GM18861 (cell line): ENCODE data around the gene DNAJC17.

ENCODE experiments used
- ATAC-seq: cut with Tn5 transposase; IDR thresholded peaks from one replicate; pipeline ENCODE4 v1.9.1; 2021; ENCODE audit not compliant: unreplicated experiment

Gene DNAJC17

DNA sequence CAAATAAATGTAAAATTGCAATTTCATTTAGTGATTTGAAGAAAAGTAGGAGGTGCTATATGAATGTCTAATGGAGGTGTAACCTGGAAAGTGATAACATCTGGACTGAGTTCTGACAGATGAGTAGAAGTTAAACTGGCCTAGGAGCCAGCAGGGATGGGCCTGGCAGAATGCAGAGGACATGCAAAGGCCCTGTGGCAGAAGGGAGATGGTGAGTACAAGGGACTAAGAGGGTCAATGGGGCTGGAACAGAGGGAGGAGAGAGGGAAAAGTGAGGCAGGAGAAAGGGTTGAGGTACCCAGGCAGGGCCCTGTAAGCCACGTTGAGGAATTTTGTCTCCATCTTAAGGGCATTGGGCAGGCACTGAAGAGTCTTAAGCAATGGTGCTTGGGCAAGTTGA lies 24.6 kb upstream of the DNAJC17 start:
- no peak for ATAC-seq

DNA sequence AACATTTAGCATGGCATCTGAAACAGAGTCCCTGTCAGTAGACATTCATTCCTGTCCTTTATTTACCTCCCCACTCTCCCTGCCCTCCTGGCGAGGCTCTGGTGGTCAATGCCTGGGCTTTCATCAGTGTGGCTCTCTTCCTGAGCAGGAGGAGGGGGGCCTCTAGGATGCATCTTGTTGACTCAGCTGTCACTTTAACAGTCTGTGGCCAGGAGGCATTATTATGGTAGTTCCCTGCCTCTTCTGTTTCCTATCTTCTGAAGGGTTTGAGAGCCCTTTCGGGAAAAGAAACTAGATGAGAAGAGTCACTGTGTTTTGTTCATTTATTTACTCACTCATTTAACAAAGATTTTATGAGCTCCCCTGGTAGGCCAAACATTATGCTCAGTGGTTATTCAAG lies 23.6 kb upstream of the DNAJC17 start:
- no peak for ATAC-seq

DNA sequence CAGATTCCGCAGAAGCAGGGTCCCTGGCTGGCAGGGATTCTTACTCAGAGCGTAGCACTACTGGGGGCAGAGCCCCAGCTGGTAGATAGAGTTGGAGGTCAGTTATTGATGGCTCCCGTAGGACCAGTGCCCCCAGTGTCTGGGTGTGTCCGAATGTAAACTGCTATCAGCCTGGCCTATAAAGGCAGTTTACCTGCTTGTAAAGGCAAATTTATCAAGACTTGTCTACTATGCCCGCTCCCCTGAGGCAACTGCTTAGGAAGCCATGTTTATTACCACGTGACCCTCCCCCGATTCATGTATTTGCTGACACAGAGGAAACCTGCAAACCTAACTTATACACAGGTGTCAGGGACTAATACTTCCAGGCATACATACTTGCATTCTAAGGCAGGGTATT lies 21.8 kb upstream of the DNAJC17 start:
- no peak for ATAC-seq

DNA sequence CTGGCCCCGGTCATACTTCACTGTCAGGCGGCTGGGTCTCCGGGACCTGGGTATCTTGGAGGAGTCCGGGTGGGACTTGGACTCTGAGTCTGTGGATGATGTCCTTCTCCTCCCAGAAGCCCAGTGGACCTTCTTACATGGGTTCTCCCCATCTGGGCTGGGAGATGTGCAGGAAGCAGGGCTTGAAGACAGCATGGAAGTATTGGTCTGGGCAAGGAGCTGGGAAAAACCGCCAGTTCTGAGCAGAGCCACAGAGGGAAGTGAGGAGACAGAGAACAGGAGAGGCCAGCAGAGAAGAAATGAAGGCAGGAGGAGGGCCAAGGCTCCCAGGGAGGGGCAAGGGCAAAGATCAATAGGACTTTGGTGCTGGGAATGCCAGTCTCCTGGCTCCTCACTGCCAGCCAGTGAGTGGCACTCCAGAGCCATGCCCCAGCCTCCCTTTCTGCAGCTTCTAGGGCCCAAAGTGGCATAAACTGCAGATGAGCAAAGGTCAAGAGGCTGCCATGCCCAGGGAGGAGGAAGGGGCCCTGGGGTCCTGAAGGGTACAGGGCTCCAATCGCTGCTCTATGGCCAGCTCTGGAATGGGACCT lies 21.3 kb upstream of the DNAJC17 start, which contains the start of gene PPP1R14D:
Gene PPP1R14D (minus strand): TSS at position 262 of the 590 bp plus-strand sequence. CDS start 67 bp downstream, at position 195.
- ATAC-seq, result no peak

DNA sequence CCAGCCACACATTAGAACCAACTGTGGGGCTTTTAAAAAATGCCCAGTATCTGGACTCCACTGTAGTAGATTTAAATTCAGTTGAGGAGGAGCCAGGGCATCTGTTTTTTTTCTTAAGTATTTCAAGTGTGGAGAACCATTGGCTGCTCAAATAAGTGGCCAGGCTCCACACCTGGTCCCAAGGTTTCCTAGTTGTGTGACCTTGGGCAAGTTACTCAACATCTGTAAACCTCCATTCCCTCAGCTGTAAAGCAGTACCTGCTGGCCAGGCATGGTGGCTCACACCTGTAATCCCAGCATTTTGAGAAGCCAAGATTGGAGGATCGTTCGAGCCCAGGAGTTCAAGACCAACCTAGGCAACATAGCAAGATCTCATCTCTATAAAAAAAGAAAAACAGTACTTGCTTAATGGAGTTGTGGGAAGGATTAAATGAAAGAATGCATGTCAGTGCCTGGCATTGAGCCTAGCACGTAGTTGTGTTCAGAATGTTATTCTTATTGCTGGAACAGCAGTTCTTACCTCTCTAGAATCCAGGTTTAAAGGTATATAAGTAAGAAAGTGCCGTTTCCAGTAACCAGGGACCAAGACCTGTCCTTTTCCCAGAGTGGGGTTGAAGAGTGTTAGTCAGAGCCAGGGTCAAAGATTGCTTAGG lies 19.3 kb upstream of the DNAJC17 start:
- ATAC-seq, result no peak

DNA sequence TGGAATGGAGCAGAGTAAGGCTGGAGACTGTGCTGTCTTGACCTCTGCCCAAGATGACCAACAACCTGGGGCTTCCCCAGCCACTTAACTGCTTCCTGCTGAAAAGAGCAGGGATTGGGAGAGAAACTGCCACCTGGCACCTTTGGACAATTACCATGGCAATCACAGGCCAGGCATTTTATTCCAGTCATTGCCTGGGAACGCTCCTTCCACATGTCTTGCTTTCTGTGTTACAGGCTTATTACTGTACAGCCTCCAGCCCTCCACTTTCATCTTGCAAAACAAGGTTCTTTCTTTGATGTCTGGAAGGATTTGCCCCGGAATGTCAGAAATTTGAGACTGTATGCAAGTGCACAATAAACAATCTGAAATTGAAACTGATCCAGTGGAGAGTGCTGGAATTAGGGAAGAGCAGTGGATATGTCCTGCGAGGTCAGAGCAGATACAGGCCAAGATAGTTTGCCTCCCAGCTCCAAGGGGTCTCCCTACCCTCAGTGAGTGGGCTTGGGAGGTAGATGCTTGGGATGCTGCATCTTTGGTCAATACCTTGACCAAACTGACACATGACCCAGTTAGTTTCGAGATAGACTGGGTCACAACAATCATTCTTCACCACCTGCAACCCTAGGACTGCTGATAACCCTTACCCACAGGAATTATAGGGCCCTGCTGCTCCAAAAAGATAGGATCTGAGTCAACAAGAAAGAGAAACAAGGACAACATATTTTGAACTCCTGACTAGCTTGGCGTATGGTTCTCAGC lies 18.6 kb upstream of the DNAJC17 start:
- ATAC-seq, result no peak

DNA sequence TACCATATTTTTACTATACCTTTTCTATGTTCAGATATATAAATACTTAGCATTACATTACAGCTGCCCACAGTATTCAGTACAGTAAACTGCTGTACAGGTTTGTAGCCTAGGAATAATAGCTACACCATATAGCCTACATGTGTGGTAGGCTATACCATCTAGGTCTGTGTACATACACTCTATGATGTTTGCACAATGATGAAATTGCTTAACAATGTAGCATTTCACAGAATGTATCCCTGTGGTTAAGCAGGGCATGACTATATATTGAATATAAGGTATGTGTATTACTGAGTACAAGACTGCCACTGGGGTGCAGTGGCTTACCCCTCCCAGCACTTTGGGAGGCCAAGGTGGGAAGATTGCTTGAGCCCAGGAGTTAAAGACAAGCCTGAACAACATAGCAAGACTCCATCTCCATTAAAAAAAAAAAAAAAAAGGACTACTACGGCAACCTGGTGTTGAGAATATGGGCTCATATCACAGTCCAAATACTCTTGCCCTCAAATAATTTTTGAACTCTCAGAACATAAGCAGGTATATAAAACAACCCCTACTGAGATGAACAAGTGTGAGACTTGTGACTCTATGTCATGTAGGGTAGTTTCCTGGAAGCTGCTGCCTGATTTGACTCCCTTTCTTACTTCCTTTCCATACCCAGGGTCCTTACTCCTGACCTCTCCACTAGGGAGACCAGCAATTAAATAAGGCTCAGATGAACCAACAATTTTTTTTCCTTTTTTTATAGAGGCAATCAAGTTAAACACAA lies 16.5 kb upstream of the DNAJC17 start:
- no peak for ATAC-seq

DNA sequence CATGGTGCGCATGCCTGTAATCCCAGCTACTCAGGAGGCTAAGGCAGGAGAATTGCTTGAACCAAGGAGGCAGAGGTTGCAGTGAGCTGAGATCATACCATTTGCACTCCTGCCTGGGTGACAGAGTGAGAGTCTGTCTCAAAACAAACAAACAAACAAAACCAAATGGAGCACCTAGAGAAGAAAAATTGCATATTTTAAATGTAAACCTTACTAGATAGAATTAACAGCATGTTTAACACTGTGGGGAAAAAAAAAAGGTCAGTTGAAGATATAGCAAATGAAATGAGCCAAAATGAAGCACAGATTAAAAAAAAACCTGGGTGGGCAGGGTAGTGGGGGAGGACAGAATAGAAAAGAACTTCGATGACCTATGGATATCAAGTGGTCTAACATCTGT lies 13.9 kb upstream of the DNAJC17 start:
- ATAC-seq, result no peak

DNA sequence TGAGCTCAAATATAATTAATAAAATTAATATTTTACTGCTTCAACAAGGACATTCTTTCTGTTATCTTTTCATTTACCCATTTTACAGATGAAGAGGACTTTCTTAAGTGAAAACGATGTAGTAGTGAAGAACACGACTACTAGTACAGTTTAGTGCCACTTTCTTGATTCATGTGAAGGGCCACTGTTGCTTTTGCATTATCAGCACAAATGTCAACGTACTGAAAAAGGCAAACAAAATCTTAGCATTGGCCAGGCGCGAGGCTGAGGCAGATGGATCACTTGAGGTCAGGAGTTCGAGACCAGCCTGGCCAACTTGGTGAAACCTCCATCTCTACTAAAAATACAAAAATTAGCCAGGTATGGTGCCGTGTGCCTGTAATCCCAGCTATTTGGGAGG lies 11.8 kb upstream of the DNAJC17 start:
- ATAC-seq, result no peak

DNA sequence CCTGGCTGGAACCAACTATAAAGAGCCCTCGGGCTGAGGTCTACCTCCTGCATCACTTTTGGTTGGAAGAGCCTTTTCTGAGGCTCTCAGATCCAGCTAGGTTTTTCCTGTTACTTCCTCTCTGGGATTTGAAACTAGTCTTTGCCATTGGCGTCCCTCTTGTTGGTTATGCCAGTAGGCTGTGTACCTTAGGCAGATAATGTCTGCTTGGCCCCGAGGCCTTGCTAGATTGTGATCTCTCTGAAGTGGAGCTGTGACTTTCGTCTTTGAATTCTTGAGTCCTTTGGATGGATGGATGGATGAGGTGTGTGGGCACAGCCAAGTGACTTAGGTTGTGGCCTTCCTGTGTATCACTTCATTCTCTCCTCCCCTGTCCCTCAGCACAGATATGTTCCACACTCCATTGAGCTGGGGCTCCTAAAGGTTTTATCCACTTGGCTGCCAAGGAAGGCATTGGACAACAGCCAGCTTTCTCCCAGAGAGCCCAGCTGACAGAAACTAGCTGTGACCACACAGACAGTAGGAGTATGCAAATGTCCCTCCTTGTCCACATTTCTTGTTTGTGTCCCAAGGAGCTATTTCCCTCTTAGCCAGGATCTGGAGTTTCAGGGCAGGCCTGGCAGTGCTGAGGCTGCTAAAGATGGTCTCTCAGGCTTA lies 7.9 kb upstream of the DNAJC17 start:
- no peak for ATAC-seq

DNA sequence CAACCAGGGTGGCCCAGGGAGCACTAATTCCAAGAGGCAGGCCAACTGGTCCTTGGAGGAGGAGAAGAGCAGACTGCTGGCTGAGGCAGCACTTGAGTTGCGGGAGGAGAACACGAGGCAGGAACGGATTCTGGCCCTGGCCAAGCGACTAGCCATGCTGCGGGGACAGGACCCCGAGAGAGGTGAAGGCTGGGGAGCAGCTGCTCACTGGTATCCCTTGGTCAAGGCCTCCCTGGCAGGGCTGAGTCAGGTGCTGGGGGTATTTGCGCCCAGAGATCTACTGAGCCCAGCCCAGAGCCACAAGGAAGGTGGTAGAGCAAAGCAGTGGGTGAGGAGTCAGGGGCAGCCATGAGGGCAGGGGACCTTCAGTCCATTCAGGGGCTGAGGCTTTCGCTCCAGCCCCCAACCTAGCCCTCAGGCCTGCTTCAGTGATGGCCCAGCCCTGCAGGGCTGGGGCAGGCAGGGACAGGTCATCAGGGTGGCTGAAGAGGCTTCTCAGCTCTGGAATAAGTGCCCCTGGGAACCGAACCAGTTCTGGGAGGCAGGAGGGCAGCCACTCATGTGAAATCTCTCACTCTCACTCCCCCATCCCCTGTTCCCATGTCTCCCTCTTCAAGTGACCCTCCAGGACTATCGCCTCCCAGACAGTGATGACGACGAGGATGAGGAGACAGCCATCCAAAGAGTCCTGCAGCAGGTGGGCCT lies 5.6 kb upstream of the DNAJC17 start:
- no peak for ATAC-seq

DNA sequence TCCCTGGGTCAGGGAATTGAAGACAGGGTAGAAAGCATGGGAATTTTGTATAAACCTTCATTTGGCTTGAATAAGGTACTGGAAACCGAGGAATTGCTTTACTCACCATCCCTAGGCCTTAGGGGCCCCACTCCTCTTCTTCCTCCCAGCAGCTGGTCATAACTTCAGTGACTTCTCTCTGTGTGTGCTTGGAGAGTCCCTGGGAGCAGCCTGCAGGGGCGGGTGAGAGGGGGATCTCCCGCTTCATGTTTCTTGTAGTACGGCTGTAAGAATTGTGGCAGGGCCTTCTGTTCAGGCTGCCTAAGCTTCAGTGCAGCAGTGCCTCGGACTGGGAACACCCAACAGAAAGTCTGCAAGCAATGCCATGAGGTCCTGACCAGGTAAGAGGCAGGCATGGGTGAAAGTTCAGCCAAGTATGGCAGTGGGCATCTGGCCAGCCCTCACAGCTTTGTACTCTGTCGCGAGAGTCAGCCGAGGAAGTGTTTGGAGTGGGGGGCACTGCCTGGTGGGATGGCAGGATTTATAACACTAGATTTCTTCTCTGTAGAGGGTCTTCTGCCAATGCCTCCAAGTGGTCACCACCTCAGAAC lies 1.7 kb upstream of the DNAJC17 start:
- ATAC-seq, result no peak

DNA sequence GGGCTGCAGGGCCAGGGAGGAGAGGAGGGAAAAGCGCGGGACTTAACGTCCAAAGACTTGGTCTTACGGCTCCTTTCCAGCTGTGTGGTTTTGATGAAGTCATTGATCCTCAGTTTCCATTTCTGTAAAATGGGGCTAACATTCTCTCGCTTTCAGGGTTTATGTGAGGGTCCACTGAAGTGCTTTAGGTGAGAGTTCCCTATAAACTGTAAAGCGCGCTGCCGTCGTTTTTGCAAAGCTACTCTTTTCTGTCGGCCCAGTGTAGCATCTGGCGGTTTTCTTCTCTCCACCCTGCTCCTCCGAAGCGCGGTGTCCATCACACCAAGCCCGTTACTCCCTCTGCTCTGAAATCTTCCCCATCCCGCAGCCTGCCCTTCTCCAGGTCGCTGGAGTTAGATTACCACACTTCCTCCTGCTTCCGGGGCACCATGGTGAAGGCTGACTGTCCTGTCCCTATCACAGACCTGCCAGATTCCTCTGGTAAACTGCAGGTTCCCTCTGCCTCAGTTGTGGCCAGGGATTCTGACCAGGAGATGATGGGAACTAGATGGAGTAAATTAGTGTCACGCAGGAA lies 702 bp upstream of the DNAJC17 start:
- no peak for ATAC-seq

DNA sequence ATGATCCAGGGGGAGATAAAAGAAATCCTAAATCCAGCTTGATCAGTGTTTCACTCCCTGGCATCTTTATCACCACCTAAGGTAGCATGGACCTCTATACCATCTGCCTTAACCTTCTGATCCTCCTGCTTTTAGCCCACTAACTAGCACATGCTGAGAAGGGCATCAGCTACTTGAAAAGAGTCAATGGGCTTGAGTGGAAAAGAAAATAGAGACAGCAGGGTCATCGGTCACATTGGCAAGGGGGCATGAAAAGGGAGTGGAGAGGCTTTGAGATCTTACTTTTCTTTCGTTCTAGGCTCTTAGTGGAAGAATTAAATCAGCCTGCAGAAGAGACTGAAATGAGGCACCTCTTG lies 623 bp downstream of the DNAJC17 start:
- no peak for ATAC-seq

DNA sequence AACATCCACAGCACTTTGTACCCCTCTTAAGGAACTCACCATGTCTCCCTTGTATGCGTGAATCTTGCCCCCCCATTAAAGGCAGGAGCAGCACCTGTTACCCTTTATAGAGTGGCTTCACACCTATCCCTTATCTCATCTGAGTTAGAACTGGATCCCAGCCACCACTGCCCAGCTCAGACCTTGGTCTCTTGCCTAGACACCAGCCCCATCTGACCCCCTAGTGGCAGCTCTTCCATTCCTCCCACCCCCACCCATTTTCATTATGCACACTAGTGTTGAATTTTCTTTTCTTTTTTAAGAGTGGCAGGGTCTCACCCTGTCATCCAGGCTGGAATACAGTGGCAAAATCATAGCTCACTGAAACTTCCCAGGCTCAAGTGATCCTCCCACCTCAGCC lies 3.6 kb downstream of the DNAJC17 start:
- no peak for ATAC-seq

DNA sequence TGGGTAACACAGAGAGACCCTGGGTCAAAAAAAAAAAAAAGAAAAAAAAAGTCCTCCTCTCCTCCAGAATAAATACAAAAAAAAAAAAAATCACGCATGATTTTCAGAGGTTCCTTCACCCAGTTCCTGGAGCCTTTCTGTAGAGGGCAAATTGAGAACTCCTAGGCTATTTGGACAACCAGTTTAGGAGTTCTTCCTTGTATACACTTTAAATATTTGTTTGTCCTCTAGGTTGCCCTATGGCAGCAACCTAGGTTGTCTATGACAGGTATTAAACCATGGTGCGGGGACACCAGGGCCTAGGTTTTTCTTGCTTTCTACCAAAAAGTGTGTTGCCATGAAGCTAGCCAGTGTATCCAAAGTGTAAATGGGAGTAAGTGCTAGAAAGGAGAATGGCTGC lies 4.2 kb downstream of the DNAJC17 start:
- no peak for ATAC-seq

DNA sequence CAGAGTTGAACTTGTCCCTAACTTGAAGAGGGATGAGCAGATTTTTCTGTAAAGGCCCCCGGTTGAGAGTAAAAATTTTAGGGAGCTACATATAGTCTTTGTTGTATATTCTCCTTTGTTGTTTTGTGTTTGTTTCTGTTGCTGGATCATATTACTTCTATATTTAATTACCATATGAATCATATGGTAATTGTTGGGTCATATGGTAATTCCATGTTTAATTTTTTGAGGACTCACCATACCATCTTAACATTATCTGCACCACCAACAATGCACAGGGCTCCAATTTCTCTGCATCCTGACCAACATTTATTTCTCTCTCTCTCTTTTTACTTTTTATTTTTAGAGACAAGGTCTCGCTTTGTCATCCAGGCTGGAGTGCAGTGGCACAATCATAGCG lies 7.8 kb downstream of the DNAJC17 start:
- ATAC-seq, result no peak

DNA sequence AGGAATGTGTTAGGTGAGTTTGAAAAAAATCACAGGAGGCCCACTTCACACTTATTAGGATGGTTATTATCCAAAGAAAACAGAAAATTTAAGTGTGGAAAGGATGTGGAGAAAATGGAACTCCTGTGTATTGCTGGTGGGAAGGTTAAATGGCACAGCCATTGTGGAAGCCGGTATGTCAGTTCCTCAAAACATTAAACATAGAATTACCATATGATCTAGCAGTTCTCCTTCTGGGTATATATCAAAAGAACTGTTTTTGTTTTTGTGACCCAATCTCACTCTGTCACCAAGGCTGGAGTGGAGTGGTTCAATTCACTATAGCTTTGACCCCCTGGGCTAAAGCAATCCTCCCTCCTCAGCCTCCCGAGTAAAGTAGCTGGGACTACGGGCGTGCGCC lies 10.8 kb downstream of the DNAJC17 start:
- ATAC-seq, result no peak

DNA sequence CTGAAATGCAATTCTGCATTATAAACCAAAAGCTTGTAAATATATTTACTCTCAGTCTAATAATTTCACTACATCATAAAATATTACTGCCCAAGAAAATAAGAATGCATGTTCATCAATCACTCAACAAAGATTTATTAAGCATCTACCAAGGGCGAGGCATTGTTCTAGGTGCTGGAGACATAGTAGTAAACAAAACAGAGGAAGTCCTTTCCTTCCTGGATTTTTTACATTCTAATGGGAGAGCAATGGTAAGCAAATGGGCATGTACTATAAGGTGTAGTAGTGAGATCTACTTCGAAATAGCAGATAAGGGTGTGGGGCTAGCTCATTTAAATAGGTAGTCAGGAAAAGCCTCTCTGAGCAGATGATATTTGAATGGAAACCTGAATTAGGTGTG lies 11.2 kb downstream of the DNAJC17 start:
- ATAC-seq, result no peak
